Breast epithelium (tissue), 4 donors: ENCODE results near the gene ETS1. TPM values are rescaled to one million over a fixed set of nuclear protein-coding genes. Genes with fewer than 3 reads are reported as not detected.

Experiments used
- DNase-seq, 2 donors: peaks; one replicate each; pipeline ENCODE4 v3.0.0-alpha.2; 2019; ENCODE audit warnings: low spot score in 2 of 2
- H3K27ac ChIP-seq, 2 donors: fragments of 200-600 bp; sonication (generic) in 1 of 2; one replicate each; pipeline ENCODE4 v1.5.1; 2016 to 2019; ENCODE audit warnings: mild to moderate bottlenecking in 1 of 2
- H3K27me3 ChIP-seq, 2 donors: fragments of 200-600 bp; sonication (generic) in 1 of 2; one replicate each; pipeline versions ENCODE4 v1.5.1 to v1.6.0; 2017 to 2019; ENCODE audit warnings: control low read depth in 1 of 2, mild to moderate bottlenecking in 1 of 2
- H3K36me3 ChIP-seq: fragments of 200-600 bp; one replicate; pipeline ENCODE4 v1.5.1; 2019
- H3K4me1 ChIP-seq, 2 donors: fragments of 200-600 bp; sonication (generic); one replicate each; pipeline ENCODE4 v1.5.1; 2016 to 2019; ENCODE audit warnings: control low read depth in 1 of 2
- H3K4me3 ChIP-seq, 3 donors: fragments of 200-600 bp; sonication (generic); 1 replicate in 2 of 3; 2 replicates in 1 of 3; pipeline ENCODE4 v1.5.1; 2016 to 2019; ENCODE audit warnings: mild to moderate bottlenecking in 3 of 3, moderate library complexity in 2 of 3
- H3K9me3 ChIP-seq, 2 donors: fragments of 200-600 bp; sonication (generic) in 1 of 2; one replicate each; pipeline ENCODE4 v1.5.1; 2016 to 2019; ENCODE audit warnings: control low read depth in 1 of 2
- POLR2A ChIP-seq: fragments of 450-650 bp; IDR thresholded peaks from one replicate; pipeline ENCODE4 v1.6.1; 2016; ENCODE audit warnings: antibody characterized with exemption, mild to moderate bottlenecking, moderate library complexity
- POLR2AphosphoS5 ChIP-seq, 3 donors: sonication (generic); formaldehyde crosslinking; IDR thresholded peaks; one replicate each; pipeline ENCODE4 v1.6.1; 2017; ENCODE audit warnings: antibody characterized with exemption in 3 of 3
- intact Hi-C: fragments of 100-400 bp; cut with DNase I; formaldehyde crosslinking; loops from one replicate; pipeline ENCODE4 v1.15.1; 2023; ENCODE audit warnings: low total_unique reads
- total RNA-seq, 3 donors: library from RNA; depleted of rRNA; stranded (reverse); fragments of >200 nt; gene quantifications; one replicate each; pipeline ENCODE4 v1.1.0, GENCODE V29; 2016
- TF ChIP-seq, protein P1 (sequence below), 3 donors: fragments of 450-650 bp; IDR thresholded peaks; one replicate each; pipeline ENCODE4 v1.5.1; 2016 to 2017; ENCODE audit warnings: antibody characterized with exemption in 3 of 3, mild to moderate bottlenecking in 3 of 3, moderate library complexity in 3 of 3

The ETS1 gene
- total RNA-seq, 3 donors from 2014 or later = 65.6 to 92.1 (median 73.2) TPM

GRCh38 chr11:128544471-128545051 is 42.8 kb downstream of the ETS1 start:
- peaks cover 0 to 5% of the 10 kb centered on the region in 2 donors for H3K4me1 ChIP-seq
- no peak for TF ChIP-seq POLR2AphosphoS5 (IDR thresholded peaks at IDR 0.05)
- TF ChIP-seq, protein P1, sequence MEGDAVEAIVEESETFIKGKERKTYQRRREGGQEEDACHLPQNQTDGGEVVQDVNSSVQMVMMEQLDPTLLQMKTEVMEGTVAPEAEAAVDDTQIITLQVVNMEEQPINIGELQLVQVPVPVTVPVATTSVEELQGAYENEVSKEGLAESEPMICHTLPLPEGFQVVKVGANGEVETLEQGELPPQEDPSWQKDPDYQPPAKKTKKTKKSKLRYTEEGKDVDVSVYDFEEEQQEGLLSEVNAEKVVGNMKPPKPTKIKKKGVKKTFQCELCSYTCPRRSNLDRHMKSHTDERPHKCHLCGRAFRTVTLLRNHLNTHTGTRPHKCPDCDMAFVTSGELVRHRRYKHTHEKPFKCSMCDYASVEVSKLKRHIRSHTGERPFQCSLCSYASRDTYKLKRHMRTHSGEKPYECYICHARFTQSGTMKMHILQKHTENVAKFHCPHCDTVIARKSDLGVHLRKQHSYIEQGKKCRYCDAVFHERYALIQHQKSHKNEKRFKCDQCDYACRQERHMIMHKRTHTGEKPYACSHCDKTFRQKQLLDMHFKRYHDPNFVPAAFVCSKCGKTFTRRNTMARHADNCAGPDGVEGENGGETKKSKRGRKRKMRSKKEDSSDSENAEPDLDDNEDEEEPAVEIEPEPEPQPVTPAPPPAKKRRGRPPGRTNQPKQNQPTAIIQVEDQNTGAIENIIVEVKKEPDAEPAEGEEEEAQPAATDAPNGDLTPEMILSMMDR (IDR thresholded peaks at IDR 0.05) = no peak
- TF ChIP-seq POLR2A = no peak
- H3K27ac ChIP-seq = peak overlapping the region in 1 of 2 donors; percentile 48
- no peaks in the 10 kb centered on the region for H3K9me3 ChIP-seq
- H3K36me3 ChIP-seq = no peaks in the 10 kb centered on the region
- no peak overlapping the region for H3K4me3 ChIP-seq
- H3K27me3 ChIP-seq = no peaks in the 10 kb centered on the region
- DNase-seq = no peak
- intact Hi-C loops = no loop called here

DNA sequence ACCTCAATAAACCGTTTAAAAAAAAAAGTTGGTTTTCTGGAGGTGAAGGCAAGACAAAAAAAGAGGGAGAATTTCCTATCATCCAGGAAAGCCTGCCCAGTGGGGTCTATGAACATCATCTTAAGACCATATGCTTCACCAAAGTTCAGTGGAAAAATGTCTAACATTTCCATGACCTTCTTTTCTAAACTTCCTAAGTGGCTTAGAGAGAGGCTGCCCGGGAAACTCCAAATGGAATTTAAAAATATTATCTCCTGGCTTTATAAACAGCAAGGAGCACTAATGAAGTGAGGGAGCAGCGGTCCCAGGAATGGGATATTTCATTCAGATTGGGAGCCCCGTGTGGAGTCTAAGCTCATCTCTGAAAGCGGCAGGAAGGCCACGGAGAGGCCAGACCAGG is 46.9 kb downstream of the ETS1 start:
- H3K9me3 ChIP-seq = no peaks in the 10 kb centered on the region
- H3K4me3 ChIP-seq = no peak overlapping the region
- no peak overlapping the region for H3K27ac ChIP-seq
- no peak for DNase-seq
- TF ChIP-seq POLR2A = no peak
- no peak for TF ChIP-seq POLR2AphosphoS5 (IDR thresholded peaks at IDR 0.05)
- TF ChIP-seq, protein P1 (IDR thresholded peaks at IDR 0.05) = no peak
- H3K27me3 ChIP-seq = no peaks in the 10 kb centered on the region
- intact Hi-C loops = no loop called here
- H3K36me3 ChIP-seq = no peaks in the 10 kb centered on the region
- peaks cover 0 to 3% of the 10 kb centered on the region in 2 donors for H3K4me1 ChIP-seq

DNA sequence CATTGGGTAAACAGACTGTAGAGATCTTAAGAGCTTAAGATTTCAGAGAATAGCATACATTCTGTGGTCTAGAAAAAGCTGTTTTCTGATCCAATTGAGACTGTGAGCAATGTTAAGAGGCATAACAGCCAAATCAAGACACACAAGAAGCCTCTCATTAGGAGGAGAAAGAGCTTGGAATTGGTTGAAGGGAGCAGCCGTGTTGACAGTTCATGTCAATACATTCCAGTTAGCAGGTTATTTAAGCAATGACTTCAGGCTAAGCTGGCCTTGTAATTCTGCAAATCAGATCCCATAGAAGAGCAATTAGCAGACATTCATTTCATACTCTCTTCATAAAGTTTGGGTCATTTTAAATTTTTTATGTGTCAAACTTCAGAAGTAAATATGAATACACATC is 50.9 kb downstream of the ETS1 start:
- intact Hi-C loops = no loop called here
- no peak for DNase-seq
- no peak for TF ChIP-seq POLR2A
- TF ChIP-seq, protein P1 (IDR thresholded peaks at IDR 0.05) = no peak
- TF ChIP-seq POLR2AphosphoS5 (IDR thresholded peaks at IDR 0.05) = no peak
- Histone ChIP-seq H3K27me3 (no peaks in the 10 kb centered on the region), H3K4me1 (peaks cover 0 to 7% of the 10 kb centered on the region in 2 donors), H3K36me3 (no peaks in the 10 kb centered on the region), H3K27ac (no peak overlapping the region), H3K9me3 (no peaks in the 10 kb centered on the region), H3K4me3 (no peak overlapping the region)

DNA sequence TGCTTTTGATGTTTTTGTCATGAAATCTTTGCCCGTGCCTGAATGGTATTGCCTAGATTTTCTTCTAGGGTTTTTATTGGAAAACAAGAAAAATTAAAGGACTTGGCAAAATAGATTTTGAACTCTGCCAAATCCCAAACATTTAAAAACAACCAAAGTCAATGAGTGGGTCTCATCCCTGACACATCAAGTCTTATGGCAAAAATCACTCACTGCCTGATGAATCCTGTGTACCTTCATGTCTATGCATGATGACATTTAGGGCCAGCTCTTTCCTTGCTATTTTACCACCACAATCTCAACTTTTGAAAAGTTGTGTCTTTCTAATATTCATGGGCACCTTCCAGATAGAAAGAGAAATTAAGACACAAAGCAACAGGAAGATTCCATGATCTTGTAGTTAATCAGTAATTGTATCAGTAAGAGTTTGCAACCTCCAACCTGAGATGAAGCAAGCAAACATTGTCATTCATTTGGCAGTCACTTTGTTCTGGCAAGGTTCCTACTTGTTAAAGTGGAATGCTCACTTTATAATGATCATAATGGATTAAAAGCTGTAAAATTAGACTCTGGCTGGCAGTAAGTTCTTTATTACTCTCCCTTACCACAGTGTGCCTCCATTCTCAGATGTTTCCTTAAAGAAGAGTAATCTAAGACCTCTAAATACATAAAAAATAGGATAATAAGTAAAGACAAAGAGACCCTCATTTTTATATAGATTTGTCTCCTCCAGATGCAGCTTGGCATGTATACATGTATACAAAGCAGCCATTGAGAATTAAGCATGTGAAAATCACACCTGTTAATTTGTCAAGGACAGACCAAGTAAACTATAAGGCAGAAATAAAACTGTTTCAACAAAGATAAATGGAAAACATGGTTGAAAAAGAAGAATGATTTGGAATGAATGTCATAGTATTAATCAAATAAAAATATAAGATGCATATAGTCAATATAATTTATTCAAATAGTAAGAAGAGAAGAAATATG is 51.6 kb downstream of the ETS1 start:
- Histone ChIP-seq H3K4me3 (no peak overlapping the region), H3K9me3 (no peaks in the 10 kb centered on the region), H3K27ac (no peak overlapping the region), H3K4me1 (peaks cover 0 to 7% of the 10 kb centered on the region in 2 donors), H3K27me3 (no peaks in the 10 kb centered on the region), H3K36me3 (no peaks in the 10 kb centered on the region)
- intact Hi-C loops = no loop called here
- TF ChIP-seq, protein P1 (IDR thresholded peaks at IDR 0.05) = no peak
- TF ChIP-seq POLR2AphosphoS5 (IDR thresholded peaks at IDR 0.05) = no peak
- no peak for TF ChIP-seq POLR2A
- no peak for DNase-seq

- TF ChIP-seq, protein P1 (IDR thresholded peaks at IDR 0.05) = no peak
- TF ChIP-seq POLR2A = no peak
- no peak for TF ChIP-seq POLR2AphosphoS5 (IDR thresholded peaks at IDR 0.05)
- Histone ChIP-seq H3K27ac (no peak overlapping the region), H3K36me3 (no peaks in the 10 kb centered on the region), H3K4me3 (no peak overlapping the region), H3K4me1 (peaks cover 0 to 7% of the 10 kb centered on the region in 2 donors), H3K9me3 (no peaks in the 10 kb centered on the region), H3K27me3 (no peaks in the 10 kb centered on the region)
- no peak for DNase-seq
- intact Hi-C loops = no loop called here
Measured at GRCh38 chr11:128533472-128533871, 53.9 kb downstream of the ETS1 start.
